Activated CD8-positive, alpha-beta T cell treated with anti-CD3 and anti-CD28 coated beads for 36 hours (primary cell): ENCODE results near the gene SPI1. TPM values are rescaled to one million over a fixed set of nuclear protein-coding genes. Genes with fewer than 3 reads are reported as not detected.
"Not testable (repeated sequence)": the region's sequence is repeated elsewhere in the genome, so short reads cannot be mapped to it uniquely, and the experiment has no call there.

Source experiments
- ATAC-seq: fragments of 200-7000 bp; cut with Tn5 transposase; one replicate; pipeline ENCODE4 v1.10.0; 2021; ENCODE audit warnings: mild to moderate bottlenecking, moderate library complexity
- CTCF ChIA-PET: fragments of 350-600 bp; sonication (Branson Sonifier 250); formaldehyde crosslinking; loops from one replicate; lab custom pipeline; 2021; ENCODE audit warnings: antibody characterized with exemption; lab: Charles Lee
- POLR2A ChIA-PET: fragments of 350-600 bp; sonication (Branson Sonifier 250); formaldehyde crosslinking; loops from one replicate; lab custom pipeline; 2021; ENCODE audit warnings: antibody characterized with exemption; lab: Charles Lee
- DNase-seq: peaks from one replicate; pipeline ENCODE4 v3.0.0-alpha.2; 2020
- H3K27ac Mint-ChIP-seq: one replicate; pipeline ENCODE4 v1.8.0; 2021; ENCODE audit warnings: mild to moderate bottlenecking, mixed read lengths
- H3K27me3 Mint-ChIP-seq: one replicate; pipeline ENCODE4 v1.8.0; 2021; ENCODE audit warnings: mixed read lengths
- H3K36me3 Mint-ChIP-seq: one replicate; pipeline ENCODE4 v1.8.0; 2021; ENCODE audit warnings: low read depth, mixed read lengths
- H3K4me1 Mint-ChIP-seq: one replicate; pipeline ENCODE4 v1.8.0; 2021; ENCODE audit warnings: low read depth, mixed read lengths
- H3K4me3 Mint-ChIP-seq: one replicate; pipeline ENCODE4 v1.8.0; 2021; ENCODE audit warnings: mild to moderate bottlenecking, moderate library complexity, mixed read lengths
- H3K9me3 Mint-ChIP-seq: one replicate; pipeline ENCODE4 v1.8.0; 2021; ENCODE audit warnings: mixed read lengths
- CTCF ChIP-seq: fragments of 200-600 bp; IDR thresholded peaks from one replicate; pipeline ENCODE4 v1.8.0; 2022; ENCODE audit warnings: antibody characterized with exemption, mild to moderate bottlenecking
- intact Hi-C: fragments of 100-400 bp; cut with micrococcal nuclease; formaldehyde crosslinking; loops from one replicate; pipeline ENCODE4 v1.10.0; 2022
- total RNA-seq, 2 experiments: library from RNA; stranded (reverse); gene quantifications; one replicate each; pipeline ENCODE4 v1.2.3, GENCODE V29; 2021

The SPI1 gene
- total RNA-seq, 2 experiments from 2014 or later = 0.25 TPM; not detected in 1

- ATAC-seq (no peak), DNase-seq (no peak)
- no peak for TF ChIP-seq CTCF
- Mint-ChIP-seq H3K4me1 (no peaks in the 10 kb centered on the region), H3K27me3 (no peaks in the 10 kb centered on the region), H3K9me3 (no peaks in the 10 kb centered on the region), H3K27ac (no peak overlapping the region), H3K4me3 (no peak overlapping the region), H3K36me3 (no peaks in the 10 kb centered on the region)
- ChIA-PET CTCF (no interaction called here), POLR2A (no interaction called here)
- intact Hi-C loops = no loop called here
Observed at GRCh38 chr11:47337229-47337924, 41.0 kb downstream of the SPI1 start.

- intact Hi-C loops = no loop called here
- no peaks in the 10 kb centered on the region for H3K4me1 Mint-ChIP-seq
- no peaks in the 10 kb centered on the region for H3K36me3 Mint-ChIP-seq
- H3K9me3 Mint-ChIP-seq = no peaks in the 10 kb centered on the region
- H3K27ac Mint-ChIP-seq = no peak overlapping the region
- POLR2A ChIA-PET = interaction anchor here (0.8 kb wide), 1 partner anchor 63 kb away, joined by 3 read pairs; no protein-coding TSS in a partner anchor
- ATAC-seq (no peak), DNase-seq (no peak)
- CTCF ChIA-PET = interaction anchor here (1.3 kb wide), 1 partner anchor 37 kb away, joined by 3 read pairs; no protein-coding TSS in a partner anchor
- no peaks in the 10 kb centered on the region for H3K27me3 Mint-ChIP-seq
- TF ChIP-seq CTCF = no peak
- no peak overlapping the region for H3K4me3 Mint-ChIP-seq
Observed at GRCh38 chr11:47336595-47336994, 41.8 kb downstream of the SPI1 start.

- DNase-seq (no peak), ATAC-seq (no peak)
- Mint-ChIP-seq H3K36me3 (no peaks in the 10 kb centered on the region), H3K27me3 (no peaks in the 10 kb centered on the region), H3K27ac (no peak overlapping the region), H3K4me1 (no peaks in the 10 kb centered on the region), H3K4me3 (no peak overlapping the region), H3K9me3 (no peaks in the 10 kb centered on the region)
- intact Hi-C loops = no loop called here
- POLR2A ChIA-PET = interaction anchor here (0.8 to 0.9 kb wide), 2 partner anchors 15 to 62 kb away, joined by 3 read pairs; no protein-coding TSS in a partner anchor
- CTCF ChIA-PET = interaction anchor here (1.3 kb wide), 1 partner anchor 38 kb away, joined by 3 read pairs; no protein-coding TSS in a partner anchor
- TF ChIP-seq CTCF = no peak
Observed at GRCh38 chr11:47335733-47336132, 42.6 kb downstream of the SPI1 start.

- DNase-seq, H3K36me3 Mint-ChIP-seq, H3K4me3 Mint-ChIP-seq, H3K27me3 Mint-ChIP-seq, POLR2A ChIA-PET, H3K4me1 Mint-ChIP-seq, H3K9me3 Mint-ChIP-seq, H3K27ac Mint-ChIP-seq, ATAC-seq, intact Hi-C loops: not testable (repeated sequence)
- CTCF ChIA-PET = interaction anchor here (2.4 kb wide), 1 partner anchor 39 kb away, joined by 9 read pairs; no protein-coding TSS in a partner anchor
Observed at GRCh38 chr11:47334699-47335411, 43.5 kb downstream of the SPI1 start.

GRCh38 chr11:47333886-47334443 is 44.4 kb downstream of the SPI1 start:
- ChIA-PET POLR2A (no interaction called here), CTCF (interaction anchor here (0.7 to 2.4 kb wide), 2 partner anchors 40 to 78 kb away, joined by 3 to 9 read pairs; no protein-coding TSS in a partner anchor)
- Mint-ChIP-seq H3K27me3 (no peaks in the 10 kb centered on the region), H3K36me3 (peaks cover under 1% of the 10 kb centered on the region), H3K9me3 (no peaks in the 10 kb centered on the region), H3K27ac (no peak overlapping the region), H3K4me1 (no peaks in the 10 kb centered on the region), H3K4me3 (no peak overlapping the region)
- DNase-seq (no peak), ATAC-seq (no peak)
- intact Hi-C loops = no loop called here
- no peak for TF ChIP-seq CTCF
